Upper lobe of right lung (tissue), 1 donor: ENCODE data around the gene ADAMTS2. TPM values are rescaled to one million over a fixed set of nuclear protein-coding genes. Genes with fewer than 3 reads are reported as not detected.

Source experiments
- ATAC-seq: fragments of 200-7000 bp; cut with Tn5 transposase; one replicate; pipeline ENCODE4 v1.9.1; 2020; ENCODE audit warnings: mild to moderate bottlenecking, moderate library complexity
- DNase-seq: peaks from one replicate; pipeline ENCODE4 v3.0.0-alpha.2; 2020
- H3K27ac ChIP-seq: fragments of 200-600 bp; one replicate; pipeline ENCODE4 v1.8.0; 2022
- H3K27me3 ChIP-seq: fragments of 200-600 bp; one replicate; pipeline ENCODE4 v1.8.0; 2022; ENCODE audit warnings: mild to moderate bottlenecking
- H3K36me3 ChIP-seq: fragments of 200-600 bp; one replicate; pipeline ENCODE4 v1.8.0; 2022
- H3K4me1 ChIP-seq: fragments of 200-600 bp; one replicate; pipeline ENCODE4 v1.8.0; 2022
- H3K4me3 ChIP-seq: fragments of 200-600 bp; one replicate; pipeline ENCODE4 v1.8.0; 2022; ENCODE audit warnings: mild to moderate bottlenecking
- H3K9me3 ChIP-seq: fragments of 200-600 bp; one replicate; pipeline ENCODE4 v1.8.0; 2022
- intact Hi-C: fragments of 100-400 bp; cut with DNase I; formaldehyde crosslinking; loops from one replicate; pipeline ENCODE4 v1.11.0; 2022
- total RNA-seq: library from RNA; stranded (reverse); fragmentation: NEBNext Ultra II Directional; extraction: Animal tissue kit (Norgen Biotek cat#: 25700); gene quantifications from one replicate; pipeline ENCODE4 v1.2.1, GENCODE V29; 2021
- TF ChIP-seq, protein P1 (sequence below): fragments of 200-600 bp; IDR thresholded peaks from one replicate; pipeline ENCODE4 v1.8.0; 2022; ENCODE audit warnings: antibody characterized with exemption
- donor health status: DM: no; HTN: yes; CAD: no; lungs with severe emphysema.

The ADAMTS2 gene
- total RNA-seq, 1 donor from 2014 or later = 16.4 TPM

DNA sequence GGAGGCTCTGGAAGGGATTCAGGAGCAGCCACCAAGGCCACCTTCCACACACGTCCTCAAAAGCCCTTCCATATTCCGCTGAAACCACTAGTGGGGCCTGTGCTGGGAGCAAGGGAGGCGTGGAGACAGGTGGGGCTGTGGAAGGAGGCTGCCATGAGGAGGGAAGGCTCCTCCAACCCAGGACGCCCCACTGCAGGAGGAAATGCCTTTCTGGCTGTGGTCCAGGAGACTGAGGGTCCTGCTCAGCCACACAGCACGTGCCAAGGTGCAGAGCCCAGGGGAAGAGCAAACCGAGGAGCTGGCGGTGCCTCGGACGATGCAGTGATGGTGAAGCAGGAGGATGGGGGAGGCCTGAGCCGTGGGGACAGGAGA, 49.5 kb downstream of the ADAMTS2 start:
- no peaks in the 10 kb centered on the region for H3K9me3 ChIP-seq
- no peaks in the 10 kb centered on the region for H3K27me3 ChIP-seq
- intact Hi-C loops = no loop called here
- H3K4me1 ChIP-seq = no peaks in the 10 kb centered on the region
- H3K4me3 ChIP-seq = no peak overlapping the region
- DNase-seq (no peak), ATAC-seq (no peak)
- H3K36me3 ChIP-seq = no peaks in the 10 kb centered on the region
- TF ChIP-seq, protein P1, sequence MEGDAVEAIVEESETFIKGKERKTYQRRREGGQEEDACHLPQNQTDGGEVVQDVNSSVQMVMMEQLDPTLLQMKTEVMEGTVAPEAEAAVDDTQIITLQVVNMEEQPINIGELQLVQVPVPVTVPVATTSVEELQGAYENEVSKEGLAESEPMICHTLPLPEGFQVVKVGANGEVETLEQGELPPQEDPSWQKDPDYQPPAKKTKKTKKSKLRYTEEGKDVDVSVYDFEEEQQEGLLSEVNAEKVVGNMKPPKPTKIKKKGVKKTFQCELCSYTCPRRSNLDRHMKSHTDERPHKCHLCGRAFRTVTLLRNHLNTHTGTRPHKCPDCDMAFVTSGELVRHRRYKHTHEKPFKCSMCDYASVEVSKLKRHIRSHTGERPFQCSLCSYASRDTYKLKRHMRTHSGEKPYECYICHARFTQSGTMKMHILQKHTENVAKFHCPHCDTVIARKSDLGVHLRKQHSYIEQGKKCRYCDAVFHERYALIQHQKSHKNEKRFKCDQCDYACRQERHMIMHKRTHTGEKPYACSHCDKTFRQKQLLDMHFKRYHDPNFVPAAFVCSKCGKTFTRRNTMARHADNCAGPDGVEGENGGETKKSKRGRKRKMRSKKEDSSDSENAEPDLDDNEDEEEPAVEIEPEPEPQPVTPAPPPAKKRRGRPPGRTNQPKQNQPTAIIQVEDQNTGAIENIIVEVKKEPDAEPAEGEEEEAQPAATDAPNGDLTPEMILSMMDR = no peak
- H3K27ac ChIP-seq = no peak overlapping the region

DNA sequence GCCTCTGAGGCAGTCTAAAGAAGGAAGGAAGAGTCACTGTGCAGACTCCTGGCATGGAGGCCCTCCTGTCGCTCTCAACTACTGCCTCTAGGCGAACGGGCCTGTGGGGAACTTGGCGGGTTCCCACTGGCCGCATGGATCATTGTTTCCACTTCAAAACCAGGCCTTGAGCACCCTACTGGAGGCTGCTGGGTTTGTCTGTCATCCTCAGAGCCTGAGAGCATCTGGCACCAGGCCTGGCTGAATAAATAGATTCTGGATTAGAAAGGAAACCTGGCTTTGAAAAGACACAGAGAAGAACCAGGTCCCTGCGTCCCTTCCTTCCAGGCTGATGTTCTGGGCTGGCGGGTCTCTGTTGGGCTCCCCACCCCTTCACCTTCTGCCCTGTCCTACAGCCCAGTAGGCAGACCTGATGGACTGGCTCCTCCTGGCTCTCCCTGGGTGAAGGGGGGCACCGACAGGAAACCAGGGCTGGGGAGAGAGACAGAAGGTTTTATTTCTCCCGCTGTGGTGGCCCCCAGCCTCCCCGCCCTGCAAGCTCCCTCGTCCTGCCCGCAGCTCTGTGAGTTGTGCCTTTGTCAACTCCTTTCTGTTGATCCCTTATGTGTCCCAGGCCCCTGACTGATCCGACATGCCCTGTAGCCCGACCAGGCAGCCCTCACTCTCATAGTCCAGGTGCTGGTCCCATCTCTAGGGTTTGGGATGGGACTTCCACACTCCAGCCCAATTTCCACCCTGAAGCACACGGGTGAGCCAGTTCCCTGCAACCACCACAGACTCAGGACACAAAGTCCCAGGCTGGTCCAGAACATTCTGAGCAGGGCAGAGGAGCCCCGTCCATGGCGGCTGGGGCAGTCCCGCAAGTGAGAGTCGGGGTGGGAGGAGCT, 50.1 kb downstream of the ADAMTS2 start:
- Histone ChIP-seq H3K4me3 (no peak overlapping the region), H3K36me3 (no peaks in the 10 kb centered on the region), H3K4me1 (no peaks in the 10 kb centered on the region), H3K27ac (no peak overlapping the region), H3K9me3 (no peaks in the 10 kb centered on the region), H3K27me3 (no peaks in the 10 kb centered on the region)
- no peak for ATAC-seq
- peak; percentile 51 for DNase-seq
- intact Hi-C loops = no loop called here
- TF ChIP-seq, protein P1 = no peak

DNA sequence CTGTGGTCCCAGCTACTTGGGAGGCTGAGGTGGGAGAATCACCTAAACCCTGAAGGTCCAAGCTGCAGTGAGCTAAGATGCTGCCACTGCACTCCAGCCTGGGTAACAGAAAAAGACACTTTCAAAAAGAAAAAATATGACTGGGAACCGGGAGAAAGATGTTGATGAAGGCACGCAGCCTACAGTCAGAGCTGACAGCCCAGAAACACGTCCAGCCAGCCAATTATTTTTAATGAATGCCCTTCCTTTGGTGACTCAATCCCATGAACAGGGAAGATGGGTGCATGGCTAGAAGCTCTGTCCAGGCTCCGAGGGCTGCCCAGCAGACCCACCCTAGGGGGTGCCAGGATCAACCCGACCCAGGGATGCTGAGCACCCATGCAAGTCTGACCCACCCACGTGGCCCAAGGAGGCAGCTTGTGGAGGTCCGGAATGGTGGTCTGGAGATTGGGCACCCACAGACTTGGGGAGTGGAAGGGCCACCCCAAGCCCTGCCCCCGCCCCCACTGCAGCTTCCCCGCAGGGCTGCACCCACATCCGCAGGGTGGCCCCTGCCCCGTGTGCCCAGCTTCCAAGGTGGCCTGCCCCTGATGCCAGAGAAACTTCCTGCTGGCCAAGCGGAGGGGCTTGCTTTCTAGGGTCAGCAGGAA, 51.0 kb downstream of the ADAMTS2 start:
- Histone ChIP-seq H3K36me3 (no peaks in the 10 kb centered on the region), H3K9me3 (no peaks in the 10 kb centered on the region), H3K4me3 (no peak overlapping the region), H3K27ac (no peak overlapping the region), H3K4me1 (no peaks in the 10 kb centered on the region), H3K27me3 (no peaks in the 10 kb centered on the region)
- ATAC-seq (no peak), DNase-seq (peak; percentile 56)
- intact Hi-C loops = no loop called here
- TF ChIP-seq, protein P1 = no peak

DNA sequence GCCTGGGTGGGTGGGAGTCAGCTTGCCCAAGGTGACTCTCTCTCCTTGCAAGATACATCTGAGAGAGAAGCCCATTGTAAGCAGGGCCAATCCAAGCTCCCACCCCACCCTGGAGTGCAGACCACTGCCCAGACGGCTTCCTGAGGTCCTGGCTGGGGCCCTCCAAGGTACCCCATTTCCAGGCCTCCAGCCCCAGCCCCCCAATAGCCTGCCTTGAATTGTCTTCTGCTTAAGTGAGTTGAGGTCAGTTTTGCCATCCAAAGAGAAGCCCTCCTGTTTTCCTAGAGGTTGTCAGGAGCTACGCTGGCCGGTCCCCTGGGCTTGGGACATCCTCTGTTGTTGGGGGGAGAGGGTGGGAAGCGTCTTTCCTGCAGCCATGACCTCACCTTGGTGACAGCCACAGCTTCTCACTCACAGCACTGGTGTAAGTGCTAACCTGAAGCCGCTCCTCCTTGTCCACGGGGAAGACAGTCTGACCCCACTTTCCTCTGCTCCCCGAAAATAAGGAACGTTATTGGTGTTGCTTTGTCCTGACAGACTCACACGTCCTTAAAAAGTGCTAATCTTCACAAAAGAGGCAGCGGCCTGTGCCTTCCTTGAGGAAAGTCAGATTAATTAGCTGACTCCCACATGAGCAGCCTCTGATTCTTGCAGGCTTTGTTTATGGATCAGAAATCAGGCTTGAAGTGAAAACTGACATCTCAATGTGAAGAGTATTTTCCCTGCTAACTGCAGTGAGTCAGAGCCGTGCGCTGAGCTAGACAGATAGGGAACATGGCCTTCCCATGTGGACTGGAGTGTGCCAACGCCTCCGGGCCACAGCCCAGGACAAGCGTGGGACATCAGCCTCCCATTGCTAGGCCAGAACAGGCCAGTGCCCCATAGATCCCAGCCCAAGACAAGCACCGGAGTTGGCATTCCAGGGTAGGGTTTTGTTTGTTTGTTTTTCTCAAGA, 52.3 kb downstream of the ADAMTS2 start:
- intact Hi-C loops = no loop called here
- DNase-seq (peak; percentile 53), ATAC-seq (no peak)
- H3K27ac ChIP-seq = no peak overlapping the region
- no peaks in the 10 kb centered on the region for H3K36me3 ChIP-seq
- H3K27me3 ChIP-seq = no peaks in the 10 kb centered on the region
- H3K9me3 ChIP-seq = no peaks in the 10 kb centered on the region
- H3K4me1 ChIP-seq = no peaks in the 10 kb centered on the region
- no peak overlapping the region for H3K4me3 ChIP-seq
- TF ChIP-seq, protein P1 = no peak

DNA sequence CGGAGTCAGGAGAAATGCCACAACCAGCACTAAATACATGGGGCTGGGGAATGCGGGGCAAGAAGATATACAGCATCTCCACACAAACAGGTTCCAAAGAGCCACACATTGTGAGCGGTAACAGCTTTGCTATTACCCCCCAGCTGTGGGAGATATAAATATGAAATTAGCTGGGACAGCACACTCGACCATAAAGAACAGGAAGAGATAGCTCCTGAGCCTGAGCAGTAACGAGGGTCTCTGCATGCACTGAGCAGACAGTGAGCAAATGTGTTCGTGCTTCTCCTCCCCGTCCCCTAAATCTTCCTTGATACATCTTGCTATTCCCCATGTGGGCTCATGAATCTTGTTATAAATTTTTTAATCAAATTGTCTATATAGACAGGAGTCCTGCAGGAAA, 53.1 kb downstream of the ADAMTS2 start:
- ATAC-seq = no peak
- H3K27me3 ChIP-seq = no peaks in the 10 kb centered on the region
- H3K36me3 ChIP-seq = no peaks in the 10 kb centered on the region
- H3K9me3 ChIP-seq = no peaks in the 10 kb centered on the region
- intact Hi-C loops = no loop called here
- no peaks in the 10 kb centered on the region for H3K4me1 ChIP-seq
- DNase-seq = no peak
- no peak overlapping the region for H3K27ac ChIP-seq
- no peak overlapping the region for H3K4me3 ChIP-seq
- TF ChIP-seq, protein P1 = no peak
